Endothelial cell of umbilical vein (primary cell): ENCODE measurements around the gene SRGN. TPM values are rescaled to one million over a fixed set of nuclear protein-coding genes. Genes with fewer than 3 reads are reported as not detected.
A peak's percentile ranks its signal among the peaks of the same experiment; 100 is the strongest.

Source experiments
- BruUV-seq: library from RNA; stranded (reverse); fragments of 400-500 nt; replicated peaks from 2 replicates; lab custom pipeline; 2021; lab: Mats Ljungman, UMichigan
- CTCF ChIA-PET: fragments of 300-600, 350-600 bp; sonication (Branson Sonifier 250); formaldehyde crosslinking; loops from one replicate; lab custom pipeline; 2021; ENCODE audit warnings: antibody characterized with exemption, inconsistent platforms; lab: Charles Lee
- POLR2A ChIA-PET: fragments of 300-600, 350-600 bp; sonication (Branson Sonifier 250); formaldehyde crosslinking; loops from one replicate; lab custom pipeline; 2021; ENCODE audit warnings: antibody characterized with exemption, inconsistent platforms; lab: Charles Lee
- DNase-seq: peaks from one replicate; pipeline ENCODE4 v3.0.0-alpha.2; 2011; ENCODE audit warnings: low read depth, low spot score
- FAIRE-seq: peaks from 2 replicates; lab custom pipeline; 2011; peaks lifted over from hg19 to GRCh38; lab: Jason Lieb, UNC
- H2AFZ ChIP-seq: 2 replicates; pipeline ENCODE4 v1.6.0; 2012; ENCODE audit warnings: low read depth, low read length, control low read depth, inconsistent platforms
- H3K27ac ChIP-seq: 2 replicates; pipeline ENCODE4 v1.5.1; 2011; ENCODE audit warnings: low read depth, mild to moderate bottlenecking, control low read depth, low read length, moderate library complexity; ENCODE audit not compliant: insufficient read depth
- H3K27me3 ChIP-seq, 2 experiments: 2 replicates each; pipeline versions ENCODE4 v1.6.0 to v1.6.1; 2011; ENCODE audit warnings: low read length in 2 of 2, mixed read lengths in 1 of 2; ENCODE audit not compliant: control insufficient read depth in 2 of 2, insufficient read depth in 2 of 2
- H3K36me3 ChIP-seq, 2 experiments: 2 replicates in 1 of 2; 3 replicates in 1 of 2; pipeline ENCODE4 v1.5.1; 2011; ENCODE audit warnings: low read length in 2 of 2, mild to moderate bottlenecking in 1 of 2, moderate library complexity in 1 of 2; ENCODE audit not compliant: control insufficient read depth in 2 of 2, insufficient read depth in 2 of 2; ENCODE audit errors: extremely low read depth in 1 of 2
- H3K4me1 ChIP-seq: 3 replicates; pipeline ENCODE4 v1.5.1; 2011; ENCODE audit warnings: mild to moderate bottlenecking, low read length; ENCODE audit not compliant: control insufficient read depth, insufficient read depth; ENCODE audit errors: extremely low read depth
- H3K4me2 ChIP-seq: 2 replicates; pipeline ENCODE4 v1.6.1; 2011; ENCODE audit warnings: low read length, control low read depth, mixed read lengths; ENCODE audit not compliant: insufficient read depth
- H3K4me3 ChIP-seq, 3 experiments: fragments of 200-600 bp in 1 of 3; sonication (generic), shearing (Covaris generic) in 1 of 3; replicated peaks in 1 of 3; 2 replicates each; pipeline ENCODE4 v1.5.1; 2011 to 2016; ENCODE audit warnings: control low read depth in 3 of 3, low read length in 3 of 3, mild to moderate bottlenecking in 2 of 3, inconsistent platforms in 1 of 3, low read depth in 1 of 3, moderate library complexity in 1 of 3; ENCODE audit not compliant: insufficient read depth in 1 of 3
- H3K79me2 ChIP-seq: 2 replicates; pipeline ENCODE4 v1.6.0; 2012; ENCODE audit warnings: low read length, inconsistent platforms; ENCODE audit not compliant: control insufficient read depth, insufficient read depth
- H3K9ac ChIP-seq: replicated peaks from 2 replicates; pipeline ENCODE3; 2011; ENCODE audit warnings: low read length, control low read depth; ENCODE audit not compliant: insufficient read depth; ENCODE audit errors: extremely low read depth
- H3K9me1 ChIP-seq: replicated peaks from 3 replicates; pipeline ENCODE4 v1.6.0; 2011; ENCODE audit warnings: mild to moderate bottlenecking, low read length; ENCODE audit not compliant: control insufficient read depth, insufficient read depth; ENCODE audit errors: extremely low read depth
- H3K9me3 ChIP-seq: replicated peaks from 2 replicates; pipeline ENCODE4 v1.5.1; 2012; ENCODE audit warnings: low read length, inconsistent platforms; ENCODE audit not compliant: control insufficient read depth, insufficient read depth
- H4K20me1 ChIP-seq: replicated peaks from 2 replicates; pipeline ENCODE3; 2011; ENCODE audit warnings: mild to moderate bottlenecking, low read length; ENCODE audit not compliant: control insufficient read depth, insufficient read depth; ENCODE audit errors: extremely low read depth
- EZH2 ChIP-seq: IDR thresholded peaks from 2 replicates; pipeline ENCODE4 v1.6.1; 2012; ENCODE audit warnings: borderline replicate concordance, low read depth, mild to moderate bottlenecking, moderate library complexity, low read length, inconsistent platforms; ENCODE audit not compliant: severe bottlenecking
- FOS ChIP-seq: IDR thresholded peaks from 2 replicates; pipeline ENCODE4 v1.6.1; 2011; ENCODE audit warnings: mild to moderate bottlenecking, low read length, moderate library complexity, borderline replicate concordance; ENCODE audit not compliant: insufficient read depth
- GATA2 ChIP-seq: IDR thresholded peaks from 2 replicates; pipeline ENCODE4 v1.7.0; 2011; ENCODE audit warnings: low read depth, mild to moderate bottlenecking, moderate library complexity, mixed read lengths, low read length; ENCODE audit not compliant: insufficient read length, insufficient read depth
- MYC ChIP-seq: IDR thresholded peaks from one replicate; pipeline ENCODE4 v1.6.1; 2011; ENCODE audit warnings: mild to moderate bottlenecking, low read depth, low read length
- POLR2A ChIP-seq: IDR thresholded peaks from 2 replicates; pipeline ENCODE4 v1.6.1; 2012; ENCODE audit warnings: low read depth, mild to moderate bottlenecking, control low read depth, low read length
- POLR2AphosphoS5 ChIP-seq: IDR thresholded peaks from 2 replicates; pipeline ENCODE4 v1.6.1; 2012; ENCODE audit warnings: low read depth, mild to moderate bottlenecking, control low read depth, low read length, moderate library complexity; ENCODE audit not compliant: insufficient read depth
- dilution Hi-C: fragments of 300-500 bp; cut with MboI; formaldehyde crosslinking; loops from one replicate; pipeline ENCODE4 v1.15.0; 2019; ENCODE audit warnings: low sequenced_read_pairs; ENCODE audit not compliant: extremely low pct_ligation_motif_present
- intact Hi-C: fragments of 100-400 bp; cut with micrococcal nuclease; formaldehyde crosslinking; loops from one replicate; pipeline ENCODE4 v1.10.0; 2022
- polyA plus RNA-seq, 4 experiments: library from polyadenylated mRNA; depleted of rRNA in 3 of 4; stranded (reverse) in 3 of 4; unstranded in 1 of 4; fragments of >200 nt; gene quantifications; 2 replicates each; pipeline versions ENCODE4 v1.2.1 to v1.2.3, GENCODE V29; 2011 to 2012; ENCODE audit warnings: missing spikeins in 1 of 4
- total RNA-seq: library from RNA; stranded (reverse); gene quantifications from 2 replicates; pipeline ENCODE4 v1.2.3, GENCODE V29; 2021
- TF ChIP-seq, protein P1 (sequence below): IDR thresholded peaks from 2 replicates; pipeline ENCODE4 v1.6.1; 2011; ENCODE audit not compliant: insufficient read depth, insufficient read length

Gene SRGN
- total and polyA plus RNA-seq, 2 donors (not counting 3 experiments of a cell fraction or from before 2014, with no cell fraction given): 384 to 450 TPM

DNA sequence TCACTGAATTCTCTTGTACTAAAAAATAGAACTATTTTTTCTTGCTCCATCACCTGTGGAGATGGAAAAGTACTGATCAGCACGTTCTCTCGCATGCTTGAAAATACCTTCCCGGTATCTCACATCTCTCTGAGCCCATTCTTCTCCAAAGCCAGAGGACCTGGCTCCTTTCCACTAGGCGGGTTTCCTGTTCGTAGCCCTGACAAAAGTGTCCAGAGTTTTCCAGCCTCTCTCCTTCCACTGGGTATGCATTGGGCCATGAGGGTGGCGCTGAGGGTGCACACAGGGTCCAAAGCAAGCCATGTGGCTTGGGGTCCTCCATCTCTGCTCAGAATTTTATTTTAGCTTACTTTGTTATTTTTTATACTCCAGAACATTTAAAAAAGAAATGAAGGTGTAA lies 16.3 kb upstream of the SRGN start:
- ChIA-PET POLR2A (no interaction called here), CTCF (interaction anchor here (0.6 to 3.6 kb wide), 2 partner anchors 15 to 67 kb away, joined by 3 to 16 read pairs; no protein-coding TSS in a partner anchor)
- Histone ChIP-seq H3K79me2 (no peaks in the 10 kb centered on the region), H3K9me1 (no peaks in the 10 kb centered on the region), H2AFZ (peak overlapping the region; percentile 14), H4K20me1 (no peaks in the 10 kb centered on the region), H3K36me3 (no peaks in the 10 kb centered on the region), H3K9ac (no peak overlapping the region), H3K4me2 (no peak overlapping the region), H3K4me1 (peaks cover 3% of the 10 kb centered on the region), H3K4me3 (no peak overlapping the region), H3K27me3 (no peaks in the 10 kb centered on the region), H3K27ac (no peak overlapping the region), H3K9me3 (no peaks in the 10 kb centered on the region)
- dilution Hi-C loops (no loop called here), intact Hi-C loops (no loop called here)
- TF ChIP-seq POLR2AphosphoS5: no peak
- TF ChIP-seq FOS: no peak
- FAIRE-seq: no peak
- DNase-seq: peak; percentile 36
- BruUV-seq: no TSS peak

DNA sequence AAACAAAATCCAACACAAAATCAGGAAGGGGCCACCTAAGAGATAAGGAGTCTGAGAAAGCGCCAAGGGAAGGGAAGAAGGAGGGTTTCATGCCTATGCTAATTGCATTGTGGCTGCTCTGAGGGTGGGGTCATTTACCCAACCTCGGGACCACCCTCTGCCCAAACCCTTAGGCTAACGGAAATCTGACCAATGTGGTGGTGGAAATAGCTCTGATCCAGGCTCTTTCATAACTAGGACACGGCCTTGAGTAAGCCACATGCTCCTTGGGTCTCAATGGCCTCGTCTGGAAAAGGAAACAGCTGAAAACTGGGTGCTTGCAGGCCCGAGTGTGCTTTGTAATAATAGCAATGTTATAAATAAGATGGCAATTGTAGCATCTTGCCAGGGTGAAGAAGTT lies 14.9 kb upstream of the SRGN start:
- ChIA-PET POLR2A (no interaction called here), CTCF (interaction anchor here (3.6 kb wide), 1 partner anchor 68 kb away, joined by 16 read pairs; no protein-coding TSS in a partner anchor)
- Histone ChIP-seq H3K9ac (no peak overlapping the region), H3K36me3 (no peaks in the 10 kb centered on the region), H3K4me1 (peaks cover 3% of the 10 kb centered on the region), H3K27me3 (no peaks in the 10 kb centered on the region), H3K27ac (no peak overlapping the region), H3K4me3 (no peak overlapping the region), H2AFZ (peak overlapping the region; percentile 85), H4K20me1 (no peaks in the 10 kb centered on the region), H3K79me2 (no peaks in the 10 kb centered on the region), H3K9me1 (no peaks in the 10 kb centered on the region), H3K9me3 (no peaks in the 10 kb centered on the region), H3K4me2 (no peak overlapping the region)
- intact Hi-C loops: no loop called here
- dilution Hi-C loops: no loop called here
- DNase-seq (no peak), FAIRE-seq (peak; percentile 15)
- no TSS peak for BruUV-seq
- TF ChIP-seq MYC (no peak), POLR2A (no peak), GATA2 (no peak), FOS (no peak), EZH2 (no peak)
- TF ChIP-seq, protein P1, sequence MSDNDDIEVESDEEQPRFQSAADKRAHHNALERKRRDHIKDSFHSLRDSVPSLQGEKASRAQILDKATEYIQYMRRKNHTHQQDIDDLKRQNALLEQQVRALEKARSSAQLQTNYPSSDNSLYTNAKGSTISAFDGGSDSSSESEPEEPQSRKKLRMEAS: no peak
